H1 (cell line): ENCODE measurements around the gene PRSS16.

ENCODE experiments used
- BCL11A ChIP-seq, 2 experiments: IDR thresholded peaks; one replicate each; pipeline ENCODE4 v1.6.1; 2011; ENCODE audit warnings: low read depth in 2 of 2, low read length in 2 of 2, mild to moderate bottlenecking in 2 of 2
- TF ChIP-seq, protein P1 (sequence below): IDR thresholded peaks from 2 replicates; pipeline ENCODE4 v1.6.1; 2012; ENCODE audit warnings: inconsistent platforms

DNA sequence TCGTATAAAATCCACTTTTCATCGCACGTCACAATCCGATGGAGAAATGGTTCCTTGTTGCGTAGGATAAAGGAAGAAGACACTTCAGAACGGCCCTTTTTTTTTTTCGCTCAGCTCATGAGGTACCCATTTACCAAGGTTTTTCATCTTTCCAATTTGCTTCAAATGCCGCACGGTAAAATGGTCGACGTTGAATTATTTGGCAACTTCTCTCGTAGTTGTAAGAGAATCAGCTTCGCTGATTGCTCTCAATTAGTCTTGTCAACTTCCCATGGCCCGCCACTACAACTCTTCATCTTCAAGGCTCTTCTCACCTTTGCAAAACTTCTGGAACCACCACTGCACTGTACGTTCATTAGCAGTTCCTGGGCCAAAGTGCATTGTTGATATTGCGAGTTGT, 35.8 kb downstream of the PRSS16 start:
- no peak for TF ChIP-seq BCL11A (IDR thresholded peaks at IDR 0.05; ENCODE audit: low read depth in 2 of 2, low read length in 2 of 2)
- TF ChIP-seq, protein P1, sequence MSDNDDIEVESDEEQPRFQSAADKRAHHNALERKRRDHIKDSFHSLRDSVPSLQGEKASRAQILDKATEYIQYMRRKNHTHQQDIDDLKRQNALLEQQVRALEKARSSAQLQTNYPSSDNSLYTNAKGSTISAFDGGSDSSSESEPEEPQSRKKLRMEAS = no peak
